GM12801 (cell line): Measurements from ENCODE around the gene ARHGEF2.

Source experiments
- CTCF ChIP-seq: IDR thresholded peaks from one replicate; pipeline ENCODE4 v1.5.1; 2011; ENCODE audit warnings: control low read depth; ENCODE audit not compliant: insufficient read length; ENCODE audit errors: extremely low read depth

ARHGEF2 gene

GRCh38 chr1:155978325-155978972 lies at the start of gene ARHGEF2:
Gene ARHGEF2 (minus strand): TSS chr1:155978547. CDS start chr1:155978427, 120 bp downstream.
- TF ChIP-seq CTCF, result no peak

GRCh38 chr1:156026588-156026987 lies 48.2 kb upstream of the ARHGEF2 start:
- TF ChIP-seq CTCF, result no peak

GRCh38 chr1:156025876-156026275 lies 47.5 kb upstream of the ARHGEF2 start:
- TF ChIP-seq CTCF, result no peak

- TF ChIP-seq CTCF, result no peak
These were observed 46.5 kb upstream of the ARHGEF2 start for GRCh38 chr1:156024801-156025200.

GRCh38 chr1:156021954-156022353 lies 43.6 kb upstream of the ARHGEF2 start:
- TF ChIP-seq CTCF, result no peak

GRCh38 chr1:156021093-156021428 lies 42.7 kb upstream of the ARHGEF2 start:
- TF ChIP-seq CTCF, result no peak

- TF ChIP-seq CTCF, result no peak
These were observed 42.1 kb upstream of the ARHGEF2 start, which contains the start of gene SSR2 for GRCh38 chr1:156020293-156021092. Gene SSR2 (minus strand): TSS chr1:156020951. CDS start chr1:156020167, 784 bp downstream.
